C1 segment of cervical spinal cord (tissue), 14 donors: ENCODE measurements around the gene CRABP1.
"Not testable (repeated sequence)": the region's sequence is repeated elsewhere in the genome, so short reads cannot be mapped to it uniquely, and the experiment has no call there.

Experiments used
- DNase-seq, 14 donors: peaks; one replicate each; lab custom pipeline; 2025; lab: John Stamatoyannopoulos, UW

CRABP1 gene

DNA sequence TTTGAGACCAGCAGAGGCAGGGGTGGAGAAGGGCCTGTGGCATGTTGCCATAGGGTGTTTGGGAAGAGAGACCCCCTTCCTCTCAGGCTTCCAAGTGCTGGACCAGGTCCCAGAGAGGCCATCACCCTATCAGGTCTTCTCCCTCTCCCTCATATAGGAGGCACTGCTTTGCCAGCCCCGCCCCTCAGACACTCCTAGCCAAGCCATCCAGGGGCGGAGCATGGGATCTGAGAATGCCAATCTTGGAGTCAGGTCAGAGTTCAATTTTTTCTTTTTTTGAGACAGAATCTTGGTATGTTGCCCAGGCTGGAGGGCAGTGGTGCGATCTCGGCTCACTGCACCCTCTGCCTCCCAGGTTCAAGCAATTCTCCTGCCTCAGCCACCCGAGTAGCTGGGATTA, 32.7 kb downstream of the CRABP1 start:
- no peak for DNase-seq

DNA sequence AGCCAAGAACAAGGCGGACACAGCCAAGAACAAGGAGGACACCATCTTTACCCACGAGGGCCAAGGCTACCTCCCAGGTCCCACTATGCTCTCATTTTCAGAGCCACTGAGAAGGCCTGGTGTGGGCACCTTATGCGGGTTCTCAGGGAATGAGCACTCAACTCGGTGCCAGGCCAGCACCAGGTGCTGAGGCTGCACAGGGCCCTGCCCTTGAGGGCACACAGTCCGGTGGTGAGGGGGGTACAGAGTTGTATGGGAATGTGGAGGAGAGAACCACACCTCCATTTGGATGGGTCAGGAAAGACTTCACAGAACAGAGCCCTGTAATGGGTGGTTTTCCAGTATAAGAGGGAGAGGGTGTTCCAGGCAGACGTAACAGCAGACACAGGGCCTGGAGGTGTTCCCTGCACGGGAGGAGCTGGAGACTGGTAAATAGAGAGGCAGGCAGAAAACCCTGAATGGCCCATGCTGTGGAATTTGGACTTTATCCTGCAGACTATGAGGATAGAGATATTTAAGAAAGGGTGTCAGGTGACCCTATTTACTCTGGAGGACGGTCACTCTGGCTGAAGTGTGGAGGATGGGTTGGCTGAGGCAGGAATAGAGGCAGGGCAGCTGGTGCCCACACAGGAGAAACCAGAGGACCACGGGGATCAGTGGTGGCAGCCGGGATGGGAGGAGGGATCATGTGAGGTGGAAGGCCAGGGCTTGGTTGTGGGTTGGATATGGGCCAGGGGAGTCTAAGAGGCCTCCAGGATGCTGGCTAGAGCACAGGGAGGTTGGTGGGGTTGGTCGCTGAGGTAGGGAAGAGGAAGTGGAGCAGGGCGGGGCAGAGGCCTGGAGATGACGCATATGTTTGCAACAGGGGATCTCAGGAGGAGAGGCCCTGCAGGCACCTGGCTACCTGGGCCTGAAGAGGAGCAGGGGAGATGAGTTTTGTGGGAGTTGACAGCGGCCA, 34.6 kb downstream of the CRABP1 start:
- DNase-seq: no peak

DNA sequence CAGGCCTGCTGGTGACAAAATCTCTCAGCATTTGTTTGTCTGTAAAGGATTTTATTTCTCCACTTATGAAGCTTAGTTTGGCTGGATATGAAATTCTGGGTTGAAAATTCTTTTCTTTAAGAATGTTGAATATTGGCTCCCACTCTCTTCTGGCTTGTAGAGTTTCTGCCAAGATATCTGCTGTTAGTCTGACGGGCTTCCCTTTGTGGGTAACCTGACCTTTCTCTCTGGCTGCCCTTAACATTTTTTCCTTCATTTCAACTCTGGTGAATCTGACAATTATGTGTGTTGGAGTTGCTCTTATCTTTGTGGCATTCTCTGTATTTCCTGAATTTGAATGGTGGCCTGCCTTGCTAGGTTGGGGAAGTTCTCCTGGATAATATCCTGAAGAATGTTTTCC, 40.0 kb downstream of the CRABP1 start:
- not testable (repeated sequence) for DNase-seq

DNA sequence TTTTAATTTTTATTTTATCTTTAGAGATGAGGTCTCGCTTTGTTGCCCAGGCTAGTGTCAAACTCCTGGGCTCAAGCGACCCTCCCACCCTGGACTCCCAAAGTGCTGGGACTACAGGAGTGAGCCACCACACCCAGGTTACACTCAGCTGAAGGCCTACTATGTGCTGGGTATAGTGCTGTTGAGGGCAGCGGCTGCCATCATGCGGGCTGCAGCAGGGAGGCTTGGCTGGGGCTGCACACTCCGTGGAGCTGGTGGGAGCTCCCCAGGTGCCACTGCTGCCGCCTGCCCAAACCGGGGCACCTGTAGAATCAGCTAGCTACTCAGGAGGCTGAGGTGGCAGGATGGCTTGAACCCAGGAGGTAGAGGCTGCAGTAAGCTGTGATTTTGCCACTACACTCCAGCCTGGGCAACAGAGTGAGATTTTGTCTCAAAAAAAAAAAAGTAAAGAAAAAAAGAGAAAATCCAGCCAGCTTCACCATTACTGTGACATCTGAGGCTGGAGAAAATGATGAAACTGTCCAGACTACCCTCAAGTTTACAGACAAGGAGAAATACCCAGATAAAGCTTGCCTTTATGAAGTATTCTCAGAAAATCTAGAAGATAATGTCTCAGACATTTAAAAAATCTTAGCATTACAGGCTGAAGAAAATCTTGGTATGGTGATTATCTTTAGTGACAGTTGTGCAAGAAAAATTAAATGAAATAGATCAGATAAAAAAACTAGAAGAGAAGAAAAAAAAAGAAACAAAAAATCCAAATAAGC, 42.1 kb downstream of the CRABP1 start:
- DNase-seq: no peak

DNA sequence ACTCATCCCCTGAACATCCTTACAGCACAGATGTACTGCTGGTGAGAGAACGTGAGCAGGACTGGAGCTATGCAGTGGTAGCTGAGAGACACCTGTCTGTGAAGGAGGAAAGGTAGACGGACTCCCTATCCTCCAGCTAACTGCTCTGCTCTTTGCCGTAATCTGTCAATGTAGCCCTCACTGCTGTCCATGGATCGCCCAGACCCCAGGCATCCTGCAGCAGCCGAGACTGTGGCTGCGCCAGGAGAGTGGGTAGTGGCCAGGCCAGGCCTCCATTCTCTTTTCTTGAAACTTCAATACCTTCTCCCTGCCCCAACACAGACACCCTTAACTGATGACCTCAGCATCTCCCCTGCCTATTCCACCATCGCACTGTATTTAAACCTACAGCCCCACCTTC, 44.5 kb downstream of the CRABP1 start:
- no peak for DNase-seq

DNA sequence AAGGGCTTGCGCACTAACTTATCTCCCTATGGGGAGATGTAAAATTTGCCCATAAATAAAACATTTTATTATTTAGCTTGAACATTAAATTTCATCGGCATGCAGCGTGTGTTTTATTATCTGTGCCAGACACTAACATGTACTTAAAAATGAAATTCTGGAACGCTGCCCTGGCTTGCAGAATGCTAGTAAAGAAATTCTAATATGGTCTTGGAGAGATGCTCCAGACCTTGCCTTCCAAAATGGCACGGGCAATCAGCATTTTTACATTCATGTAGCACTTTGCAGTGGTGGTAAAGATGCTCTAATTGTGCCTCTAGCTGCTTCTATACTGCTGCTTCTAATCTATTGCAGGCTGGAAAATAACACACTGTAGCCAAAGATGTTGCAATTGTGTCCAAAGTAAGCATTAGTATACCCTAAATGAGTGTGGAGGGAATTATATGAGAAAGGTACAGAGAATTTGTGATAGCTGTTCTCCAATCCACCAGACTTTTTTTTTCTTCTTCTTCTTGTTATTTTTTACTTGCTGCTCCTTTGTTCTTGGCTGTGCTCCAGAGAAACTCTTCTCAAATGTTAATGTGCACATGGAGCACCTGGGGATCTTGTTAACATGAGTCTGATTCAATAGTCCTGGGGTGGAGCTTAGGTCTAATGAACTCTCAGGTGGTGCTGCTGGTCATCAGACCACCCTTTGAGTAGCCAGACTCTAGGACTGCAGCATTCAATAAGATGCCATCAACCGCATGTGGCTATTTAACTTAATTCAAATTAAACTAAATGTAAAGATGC, 47.3 kb downstream of the CRABP1 start:
- DNase-seq: no peak

DNA sequence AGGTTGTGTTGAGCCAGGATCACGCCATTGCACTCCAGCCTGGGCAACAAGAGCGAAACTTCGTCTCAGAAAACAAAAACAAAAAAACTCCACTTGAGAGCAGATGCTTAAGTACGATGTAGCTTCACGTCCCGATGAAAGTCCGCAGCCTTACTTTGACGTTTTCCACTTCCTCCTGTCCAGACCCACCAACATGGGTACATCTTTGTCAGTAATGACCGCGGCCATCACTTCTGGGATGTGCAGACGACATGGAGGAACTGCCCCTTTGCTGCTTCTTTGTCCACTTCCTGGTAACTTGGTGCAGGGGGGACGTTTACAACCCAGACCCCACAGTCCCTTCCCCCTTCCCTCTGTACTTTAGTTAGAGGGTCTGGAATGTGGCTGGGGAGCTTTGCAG, 48.7 kb downstream of the CRABP1 start:
- no peak for DNase-seq

DNA sequence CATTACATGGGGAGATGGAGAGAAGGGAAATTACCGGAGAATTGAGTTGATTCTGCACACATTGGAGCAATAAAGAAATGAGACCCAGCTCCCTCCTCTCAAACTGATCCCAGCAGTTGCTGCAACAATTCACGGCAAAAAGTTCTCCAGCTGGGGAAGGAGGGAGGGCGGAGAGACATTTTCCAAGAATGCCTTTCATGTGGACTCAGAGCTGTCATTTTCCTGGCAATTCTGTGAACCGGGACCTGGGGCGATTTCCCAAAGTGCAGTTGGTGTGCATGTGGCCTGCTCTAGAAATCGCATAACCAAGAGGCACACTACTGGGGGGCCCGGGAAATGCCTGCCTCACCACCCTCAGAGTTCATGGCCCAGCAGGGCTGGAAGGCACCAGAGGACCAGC, 49.2 kb downstream of the CRABP1 start:
- DNase-seq: no peak

DNA sequence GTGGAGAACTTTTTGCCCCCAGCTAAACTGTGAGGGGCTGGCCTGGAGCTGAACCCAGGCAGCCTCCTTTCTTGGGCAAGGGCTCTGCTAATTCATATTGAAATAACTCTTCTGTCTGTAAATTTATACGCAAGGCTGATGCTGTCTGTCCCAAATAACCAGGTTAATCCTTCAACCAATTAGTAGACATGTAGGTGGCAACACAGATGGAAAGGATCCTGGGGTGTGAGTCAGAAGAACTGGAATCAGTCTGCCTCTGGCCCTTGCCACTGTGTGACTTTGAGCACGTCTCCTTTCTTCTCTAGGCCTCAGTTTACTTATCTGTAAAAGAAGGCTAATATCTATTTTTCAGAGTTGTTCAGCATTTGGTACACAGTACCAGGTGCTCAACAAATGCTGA, 49.6 kb downstream of the CRABP1 start:
- DNase-seq: no peak

DNA sequence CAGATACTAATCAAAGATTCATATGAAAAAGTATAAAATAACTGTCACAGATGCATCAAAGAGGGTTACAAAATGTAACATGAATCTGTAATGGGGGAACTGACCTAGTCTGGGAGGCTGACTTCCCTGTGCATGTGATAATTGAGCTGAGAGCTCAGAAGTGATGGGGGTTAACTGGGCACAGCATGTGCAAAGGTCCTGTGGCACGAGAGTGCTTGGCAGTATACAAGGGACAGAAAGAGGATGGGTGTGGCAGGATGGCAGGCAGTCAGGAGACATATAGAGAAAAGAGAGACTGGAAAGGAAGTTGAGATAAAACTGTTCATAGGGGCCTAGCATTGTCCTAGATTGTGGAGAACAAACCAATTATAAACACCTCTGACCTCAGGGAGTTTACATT, 50.1 kb downstream of the CRABP1 start:
- DNase-seq: no peak

DNA sequence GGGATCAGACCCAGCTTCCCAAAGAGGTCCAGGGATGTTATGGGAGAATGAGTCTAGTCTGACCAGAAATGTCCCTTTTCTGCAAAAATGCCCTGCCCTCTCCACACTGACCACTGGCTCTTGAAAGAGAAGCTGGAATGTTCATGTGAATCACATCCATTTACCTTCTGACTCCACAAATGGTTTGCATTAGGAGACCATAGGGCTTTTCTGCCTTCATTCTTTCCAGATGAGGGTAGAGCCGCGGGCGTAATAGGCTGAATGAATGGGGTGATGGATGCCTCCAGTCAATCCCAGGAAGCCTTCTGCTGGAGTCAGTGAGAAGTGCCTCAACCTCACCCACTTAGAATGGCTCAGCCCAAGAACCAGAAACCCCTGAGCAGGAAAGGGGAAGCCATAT, 50.7 kb downstream of the CRABP1 start:
- DNase-seq: no peak

DNA sequence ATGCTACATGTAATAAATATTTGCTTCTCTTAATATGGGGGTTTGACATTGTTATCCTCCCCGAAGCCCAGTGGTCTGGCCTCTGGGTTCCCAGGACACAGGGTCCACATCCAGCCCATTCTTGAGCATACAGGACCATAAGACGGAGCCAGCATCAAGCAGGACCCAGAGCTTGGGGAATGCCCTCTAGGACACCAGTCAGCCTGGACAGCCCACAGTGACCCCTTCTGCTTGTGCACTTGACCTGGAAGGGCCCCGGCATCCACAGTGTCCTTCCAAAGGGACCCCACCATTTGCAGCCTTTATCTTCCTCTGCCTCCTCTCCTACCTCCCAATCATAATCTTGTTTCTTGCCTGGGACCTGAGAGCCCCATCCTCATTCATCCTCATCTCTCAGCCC, 51.6 kb downstream of the CRABP1 start:
- DNase-seq: no peak

DNA sequence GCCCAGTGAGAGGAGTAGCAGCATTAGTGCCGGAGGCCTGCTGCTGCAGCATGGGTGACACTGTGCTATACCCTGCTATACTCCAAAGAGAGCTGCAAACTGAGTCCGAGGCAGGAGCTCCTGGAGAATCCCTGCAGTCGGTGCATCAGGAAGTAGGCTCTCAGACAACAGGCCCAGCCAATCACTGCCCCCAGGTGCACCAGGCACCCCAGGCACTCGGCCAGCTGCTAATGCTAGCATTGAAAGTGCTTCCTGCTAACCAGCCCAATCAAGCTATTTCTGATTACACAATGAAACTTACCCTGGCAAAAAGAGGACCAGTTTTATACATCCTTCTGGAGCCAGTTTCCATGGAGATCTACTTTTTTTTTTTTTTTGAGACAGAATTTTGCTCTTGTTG, 52.3 kb downstream of the CRABP1 start:
- no peak for DNase-seq

DNA sequence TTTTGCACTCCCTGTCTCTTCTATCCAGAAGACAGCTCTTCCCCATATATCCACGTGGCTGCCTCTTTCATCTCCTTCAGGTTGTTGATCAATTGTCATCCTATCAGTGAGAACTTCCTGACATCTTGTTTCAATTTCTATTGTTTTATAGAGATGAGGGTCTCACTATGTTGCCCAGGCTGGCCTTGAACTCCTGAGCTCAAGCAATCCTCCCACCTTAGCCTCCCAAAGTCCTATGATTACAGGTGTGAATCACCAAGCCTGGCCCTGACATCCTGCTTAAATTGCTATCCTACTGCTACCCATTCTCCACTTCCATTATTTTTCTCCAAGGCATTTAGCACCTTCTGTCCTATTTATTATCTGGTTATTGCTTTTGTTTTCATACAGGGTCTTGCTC, 53.0 kb downstream of the CRABP1 start:
- no peak for DNase-seq

DNA sequence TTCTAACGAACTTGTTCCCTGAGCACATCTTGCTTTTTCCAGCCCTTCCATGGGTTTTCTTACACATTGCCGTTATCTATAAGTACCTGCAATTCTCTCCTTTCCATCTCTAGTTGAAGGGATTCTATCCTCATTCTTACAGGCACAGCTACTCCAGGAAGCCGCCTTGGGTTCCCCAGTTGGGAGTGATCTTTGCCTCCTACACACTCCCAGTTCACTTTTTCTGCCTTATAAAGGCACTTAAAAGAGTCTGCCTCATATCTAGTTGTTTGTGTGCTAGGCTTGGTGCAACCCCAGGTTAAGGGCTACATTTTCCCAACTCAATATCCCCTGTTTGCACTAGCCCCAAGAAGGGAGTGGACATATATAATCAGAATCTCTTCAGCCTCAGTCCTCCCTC, 53.9 kb downstream of the CRABP1 start:
- DNase-seq: no peak

DNA sequence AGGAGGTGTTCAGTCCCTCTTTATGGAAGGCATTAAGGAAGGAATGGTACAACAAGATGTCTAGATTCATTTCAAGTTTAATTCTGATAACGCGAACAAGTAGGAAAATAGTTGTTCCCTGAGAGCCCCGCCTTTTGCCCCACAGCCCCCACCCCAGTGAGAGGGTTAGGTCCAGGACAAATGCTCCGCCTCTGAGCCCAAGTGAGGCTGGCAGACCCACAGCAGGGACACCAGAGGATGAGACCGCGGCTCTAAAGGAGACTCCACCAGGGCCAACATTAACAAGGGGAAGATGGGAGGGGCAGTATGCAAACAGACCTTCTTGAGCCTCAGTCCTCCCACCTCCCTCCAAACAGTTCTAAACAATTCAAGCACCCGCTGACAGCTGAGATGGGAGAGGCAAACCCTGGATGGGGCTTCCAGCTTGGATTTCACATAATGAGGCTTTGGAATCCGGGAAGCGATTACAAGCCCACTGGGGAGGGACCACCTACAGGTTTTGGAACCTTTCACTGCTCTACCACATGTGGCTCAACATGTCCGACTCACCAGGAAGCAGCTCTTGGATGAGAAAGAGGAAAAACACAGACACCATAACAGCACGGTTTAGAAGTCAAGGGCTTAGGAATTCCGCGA, 54.9 kb downstream of the CRABP1 start:
- no peak for DNase-seq

DNA sequence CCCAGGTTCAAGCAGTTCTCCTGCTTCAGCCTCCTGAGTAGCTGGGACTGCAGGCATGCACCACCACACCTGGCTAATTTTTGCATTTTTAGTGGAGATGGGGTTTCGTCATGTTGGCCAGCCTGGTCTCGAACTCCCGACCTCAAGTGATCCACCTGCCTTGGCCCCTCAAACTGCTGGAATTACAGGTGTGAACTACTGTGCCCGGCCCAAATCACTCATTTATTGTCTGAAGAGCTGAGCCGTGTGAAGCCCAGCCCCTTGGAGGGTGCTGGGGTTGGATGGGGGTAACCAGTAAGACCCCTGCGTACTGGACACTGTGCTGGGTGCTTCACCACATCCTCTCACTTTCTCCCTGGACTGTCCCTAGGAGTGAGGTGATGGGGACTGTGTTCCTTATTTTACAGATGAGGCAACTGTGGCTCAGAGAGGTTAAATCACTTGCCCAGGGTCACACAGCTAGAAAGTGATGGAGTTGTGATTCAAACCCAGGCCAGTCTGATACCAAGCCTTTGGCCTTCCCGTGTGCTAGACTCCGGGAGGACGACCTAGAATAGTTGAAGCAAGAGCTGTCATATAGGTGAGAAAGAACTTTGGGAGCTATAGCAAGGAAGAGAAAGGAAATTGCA, 56.1 kb downstream of the CRABP1 start:
- DNase-seq: no peak

DNA sequence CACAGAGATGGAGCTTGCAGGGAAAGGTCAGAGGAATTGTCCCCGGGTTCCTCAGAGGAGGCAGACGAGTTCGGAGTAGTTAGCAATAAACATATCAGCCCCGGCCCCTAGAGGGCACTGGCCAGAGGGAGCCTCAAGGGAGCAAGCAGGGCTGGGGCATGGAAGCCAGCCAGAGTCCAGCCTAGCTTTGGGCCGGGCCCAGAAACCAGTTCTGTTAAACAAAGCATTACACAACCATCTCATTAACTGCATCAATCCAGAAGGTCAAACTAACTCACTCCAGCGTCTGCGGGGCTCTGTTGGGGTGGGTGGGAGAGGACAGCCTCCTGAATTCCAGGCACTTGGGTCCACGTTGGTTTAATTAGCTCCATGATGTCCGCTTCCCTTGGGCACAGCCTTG, 56.8 kb downstream of the CRABP1 start:
- DNase-seq: peak in 5 of 14 donors; percentile 6 to 38 (median 18)

DNA sequence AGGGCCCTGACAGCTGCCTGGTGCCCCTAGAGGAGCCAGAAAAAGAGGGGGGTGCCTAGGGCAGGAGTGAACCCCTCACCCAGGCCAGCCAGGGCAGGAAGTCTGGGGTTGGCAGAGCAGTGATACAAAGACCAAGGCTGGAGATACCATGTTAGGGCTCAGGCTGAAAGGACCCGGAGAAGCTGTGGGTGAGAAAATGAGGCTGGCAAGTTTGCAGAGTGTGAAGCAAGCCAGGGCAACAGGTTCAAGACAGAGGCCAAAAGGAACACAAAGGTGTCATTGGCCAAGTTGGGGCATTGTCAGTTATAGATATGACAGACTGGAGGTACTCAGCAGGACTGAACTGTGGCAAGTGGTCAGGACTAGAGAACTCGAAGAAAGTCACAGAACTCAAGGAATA, 57.2 kb downstream of the CRABP1 start:
- no peak for DNase-seq
